Measurements from ENCODE around the gene TTC21A.

DNA sequence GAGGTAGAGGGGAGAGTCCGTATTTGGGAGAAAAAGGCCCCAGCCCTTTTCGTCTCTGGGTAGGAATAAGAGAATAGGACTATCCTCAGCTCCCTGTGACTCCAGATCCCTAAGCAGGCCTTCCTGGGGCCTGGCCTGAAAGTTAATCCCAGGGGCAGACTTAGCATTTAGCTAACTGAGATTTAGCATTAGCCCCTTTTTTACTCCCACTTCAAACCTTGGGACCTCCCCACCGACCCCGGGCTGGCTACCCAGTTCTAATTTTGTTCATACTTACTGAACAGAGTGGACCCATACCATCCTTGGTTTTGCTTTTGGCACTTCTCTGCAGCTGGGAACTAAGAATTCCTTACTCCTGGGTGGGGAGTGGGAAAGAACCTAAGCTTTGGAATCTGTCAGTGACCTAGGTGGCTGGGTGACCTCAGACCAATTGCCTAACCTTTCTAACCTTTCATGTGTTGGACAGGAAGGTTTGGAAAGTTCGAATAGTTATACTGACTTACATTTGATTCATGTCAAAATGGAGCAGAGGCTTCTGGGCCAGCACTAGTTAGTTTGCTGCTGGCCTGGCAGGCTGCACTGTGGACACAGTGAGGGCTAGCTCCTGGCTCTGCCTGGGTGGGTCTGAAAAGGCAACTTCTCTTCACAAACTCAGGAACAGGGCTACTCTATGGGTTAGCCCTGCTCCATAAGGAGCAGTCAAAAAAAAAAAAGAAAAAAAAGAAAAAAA is 11.6 kb downstream of the TTC21A start:
- TF ChIP-seq, protein P1, sequence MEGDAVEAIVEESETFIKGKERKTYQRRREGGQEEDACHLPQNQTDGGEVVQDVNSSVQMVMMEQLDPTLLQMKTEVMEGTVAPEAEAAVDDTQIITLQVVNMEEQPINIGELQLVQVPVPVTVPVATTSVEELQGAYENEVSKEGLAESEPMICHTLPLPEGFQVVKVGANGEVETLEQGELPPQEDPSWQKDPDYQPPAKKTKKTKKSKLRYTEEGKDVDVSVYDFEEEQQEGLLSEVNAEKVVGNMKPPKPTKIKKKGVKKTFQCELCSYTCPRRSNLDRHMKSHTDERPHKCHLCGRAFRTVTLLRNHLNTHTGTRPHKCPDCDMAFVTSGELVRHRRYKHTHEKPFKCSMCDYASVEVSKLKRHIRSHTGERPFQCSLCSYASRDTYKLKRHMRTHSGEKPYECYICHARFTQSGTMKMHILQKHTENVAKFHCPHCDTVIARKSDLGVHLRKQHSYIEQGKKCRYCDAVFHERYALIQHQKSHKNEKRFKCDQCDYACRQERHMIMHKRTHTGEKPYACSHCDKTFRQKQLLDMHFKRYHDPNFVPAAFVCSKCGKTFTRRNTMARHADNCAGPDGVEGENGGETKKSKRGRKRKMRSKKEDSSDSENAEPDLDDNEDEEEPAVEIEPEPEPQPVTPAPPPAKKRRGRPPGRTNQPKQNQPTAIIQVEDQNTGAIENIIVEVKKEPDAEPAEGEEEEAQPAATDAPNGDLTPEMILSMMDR (IDR thresholded peaks at IDR 0.05; ENCODE audit: borderline replicate concordance, extremely low read depth, low read length, poor library complexity, severe bottlenecking), result no peak
- no peak for TF ChIP-seq EZH2 (IDR thresholded peaks at IDR 0.05; ENCODE audit: borderline replicate concordance, low read depth, low read length, severe bottlenecking)
